ENCODE data around the gene PDYN. TPM values are rescaled to one million over a fixed set of nuclear protein-coding genes. Genes with fewer than 3 reads are reported as not detected.

Gene PDYN
- total RNA-seq = not detected in 2 replicates

DNA sequence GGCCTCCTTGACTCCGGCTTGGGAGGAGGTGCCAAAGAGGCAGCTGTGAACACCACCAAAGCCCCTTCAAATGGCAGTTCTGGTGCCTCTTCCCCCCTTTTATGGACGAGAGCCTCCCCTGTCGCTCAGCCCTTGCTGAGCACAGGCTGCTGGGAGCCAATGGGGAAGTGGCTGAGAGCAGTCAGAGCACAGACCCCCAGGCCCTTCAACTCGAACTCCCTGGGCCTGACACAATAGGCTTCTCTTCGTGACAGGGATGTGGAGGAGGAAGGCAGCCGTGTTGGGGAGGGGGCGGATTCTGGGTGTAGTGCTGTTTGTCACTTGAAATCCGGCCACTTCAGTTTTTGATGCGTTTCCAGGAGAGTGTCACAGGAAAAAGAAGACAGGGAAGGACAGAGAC is at the start of gene PDYN:
PDYN (minus strand) TSS at position 73 of the 400 bp plus-strand sequence. CDS start 10,974 bp downstream, outside the sequence.

Other genes with a start within 250 kb of the PDYN start
- 29.4 and 54.7 TPM in 2 replicates for gene SIRPA, start 98.7 kb downstream of the PDYN start, total RNA-seq
- 12.7 and 17.4 TPM in 2 replicates for gene STK35, start 107.8 kb upstream of the PDYN start, total RNA-seq